ENCODE data around the gene SNRNP200. TPM values are rescaled to one million over a fixed set of nuclear protein-coding genes. Genes with fewer than 3 reads are reported as not detected.

SNRNP200 gene
- total and polyA plus RNA-seq, 9 donors, result 71.1 to 149 (median 124) TPM

DNA sequence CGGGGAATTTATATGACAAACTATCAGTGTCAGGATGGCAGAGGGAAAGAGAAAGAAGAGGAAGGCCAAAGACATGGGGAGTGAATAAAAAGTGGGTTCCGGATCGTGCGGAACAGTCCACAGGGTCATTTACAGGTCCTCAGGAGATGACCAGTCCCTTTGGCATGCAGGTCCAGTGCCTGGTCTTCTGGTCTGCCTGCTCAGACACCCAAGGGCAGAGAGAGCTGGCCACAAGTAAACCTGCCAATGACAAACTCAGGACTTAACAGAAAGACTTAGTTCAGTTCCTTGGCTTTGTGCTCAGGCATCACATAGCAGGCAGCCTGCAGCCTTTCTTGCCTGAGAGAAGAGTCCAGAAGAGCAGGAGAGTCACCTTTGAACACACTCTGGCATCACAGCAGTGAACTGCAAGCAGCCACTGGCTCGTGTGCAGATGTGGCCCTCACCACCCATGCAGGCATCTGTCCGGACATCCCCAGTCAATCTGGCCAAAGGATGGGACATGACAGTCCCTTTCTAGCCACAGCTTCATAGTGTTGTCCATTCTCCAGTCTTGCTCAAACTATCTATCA, 53.5 kb downstream of the SNRNP200 start:
- Histone ChIP-seq H3K27me3 (no peaks in the 10 kb centered on the region), H3K9me3 (no peaks in the 10 kb centered on the region), H3K4me1 (ENCODE audit: insufficient read depth) (peaks cover 7% of the 10 kb centered on the region), H3K27ac (no peak overlapping the region), H3K36me3 (no peaks in the 10 kb centered on the region), H3K4me3 (no peak overlapping the region)
- TF ChIP-seq, protein P1, sequence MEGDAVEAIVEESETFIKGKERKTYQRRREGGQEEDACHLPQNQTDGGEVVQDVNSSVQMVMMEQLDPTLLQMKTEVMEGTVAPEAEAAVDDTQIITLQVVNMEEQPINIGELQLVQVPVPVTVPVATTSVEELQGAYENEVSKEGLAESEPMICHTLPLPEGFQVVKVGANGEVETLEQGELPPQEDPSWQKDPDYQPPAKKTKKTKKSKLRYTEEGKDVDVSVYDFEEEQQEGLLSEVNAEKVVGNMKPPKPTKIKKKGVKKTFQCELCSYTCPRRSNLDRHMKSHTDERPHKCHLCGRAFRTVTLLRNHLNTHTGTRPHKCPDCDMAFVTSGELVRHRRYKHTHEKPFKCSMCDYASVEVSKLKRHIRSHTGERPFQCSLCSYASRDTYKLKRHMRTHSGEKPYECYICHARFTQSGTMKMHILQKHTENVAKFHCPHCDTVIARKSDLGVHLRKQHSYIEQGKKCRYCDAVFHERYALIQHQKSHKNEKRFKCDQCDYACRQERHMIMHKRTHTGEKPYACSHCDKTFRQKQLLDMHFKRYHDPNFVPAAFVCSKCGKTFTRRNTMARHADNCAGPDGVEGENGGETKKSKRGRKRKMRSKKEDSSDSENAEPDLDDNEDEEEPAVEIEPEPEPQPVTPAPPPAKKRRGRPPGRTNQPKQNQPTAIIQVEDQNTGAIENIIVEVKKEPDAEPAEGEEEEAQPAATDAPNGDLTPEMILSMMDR (IDR thresholded peaks at IDR 0.05), result no peak
- TF ChIP-seq EP300 (IDR thresholded peaks at IDR 0.05), result no peak
- no peak for TF ChIP-seq POLR2A (IDR thresholded peaks at IDR 0.05)
- DNase-seq, result peak in 2 of 5 donors; percentile 40 to 44
- intact Hi-C loops (cut with DNase I), result no loop called here
- 56 to 64% (median 59%) methylated on average over 6 of the region's 6 CpGs for WGBS, 3 donors

DNA sequence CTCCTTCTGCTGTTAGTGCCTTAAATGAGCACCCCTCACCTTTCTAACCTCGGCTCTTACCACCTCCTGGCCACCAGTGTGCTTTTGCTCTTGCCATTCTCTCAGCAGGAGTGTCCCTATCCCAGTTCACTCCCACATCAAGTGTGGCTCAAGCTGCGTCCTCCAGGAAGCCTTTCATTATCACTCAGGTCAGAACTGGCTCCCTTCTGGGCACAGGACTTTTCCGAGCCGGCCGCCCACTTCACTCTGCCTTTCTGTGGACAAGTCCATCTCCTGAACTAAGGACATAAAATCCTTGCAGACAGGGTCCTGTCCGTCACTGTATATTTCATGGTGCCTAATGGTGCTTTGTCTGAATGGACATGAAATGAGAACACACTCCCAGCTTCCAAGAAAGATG, 55.2 kb downstream of the SNRNP200 start:
- WGBS, 3 donors, result 77 to 84% (median 83%) methylated on average over 6 of the region's 6 CpGs
- no peak for TF ChIP-seq EP300 (IDR thresholded peaks at IDR 0.05)
- TF ChIP-seq POLR2A (IDR thresholded peaks at IDR 0.05), result no peak
- TF ChIP-seq, protein P1 (IDR thresholded peaks at IDR 0.05), result no peak
- H3K27ac ChIP-seq, result no peak overlapping the region
- H3K4me3 ChIP-seq, result no peak overlapping the region
- intact Hi-C loops (cut with DNase I), result no loop called here
- no peaks in the 10 kb centered on the region for H3K9me3 ChIP-seq
- H3K36me3 ChIP-seq, result no peaks in the 10 kb centered on the region
- DNase-seq, result no peak
- H3K27me3 ChIP-seq, result no peaks in the 10 kb centered on the region
- peaks cover 7% of the 10 kb centered on the region for H3K4me1 ChIP-seq (ENCODE audit: insufficient read depth)

DNA sequence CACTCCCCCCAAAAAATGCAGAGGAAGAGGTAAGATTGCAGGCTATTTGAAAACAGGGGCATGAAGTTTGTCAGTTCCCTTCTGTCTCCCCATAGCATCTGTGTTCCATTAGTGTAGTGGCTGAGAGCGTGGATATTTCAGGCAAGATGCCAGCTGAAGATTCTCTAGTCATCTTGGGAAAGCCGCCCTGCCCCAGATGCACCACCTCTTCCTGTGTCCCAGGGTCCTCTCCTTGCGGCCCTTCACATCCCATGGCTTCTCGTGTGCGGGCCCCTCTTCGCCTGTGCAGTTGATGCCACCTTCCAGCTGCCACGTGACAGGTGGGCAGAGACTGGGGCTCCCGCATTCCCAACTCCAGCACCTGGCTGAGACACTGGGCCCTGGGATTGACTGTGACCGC, 55.7 kb downstream of the SNRNP200 start:
- no peak overlapping the region for H3K4me3 ChIP-seq
- intact Hi-C loops (cut with DNase I), result no loop called here
- no peaks in the 10 kb centered on the region for H3K36me3 ChIP-seq
- no peaks in the 10 kb centered on the region for H3K9me3 ChIP-seq
- H3K27ac ChIP-seq, result no peak overlapping the region
- TF ChIP-seq POLR2A (IDR thresholded peaks at IDR 0.05) (no peak), EP300 (IDR thresholded peaks at IDR 0.05) (no peak)
- TF ChIP-seq, protein P1 (IDR thresholded peaks at IDR 0.05), result no peak
- WGBS, 3 donors, result 61 to 74% (median 71%) methylated on average over 9 of the region's 9 CpGs
- DNase-seq, result peak in 1 of 5 donors; percentile 27
- no peaks in the 10 kb centered on the region for H3K27me3 ChIP-seq
- peaks cover 7% of the 10 kb centered on the region for H3K4me1 ChIP-seq (ENCODE audit: insufficient read depth)

DNA sequence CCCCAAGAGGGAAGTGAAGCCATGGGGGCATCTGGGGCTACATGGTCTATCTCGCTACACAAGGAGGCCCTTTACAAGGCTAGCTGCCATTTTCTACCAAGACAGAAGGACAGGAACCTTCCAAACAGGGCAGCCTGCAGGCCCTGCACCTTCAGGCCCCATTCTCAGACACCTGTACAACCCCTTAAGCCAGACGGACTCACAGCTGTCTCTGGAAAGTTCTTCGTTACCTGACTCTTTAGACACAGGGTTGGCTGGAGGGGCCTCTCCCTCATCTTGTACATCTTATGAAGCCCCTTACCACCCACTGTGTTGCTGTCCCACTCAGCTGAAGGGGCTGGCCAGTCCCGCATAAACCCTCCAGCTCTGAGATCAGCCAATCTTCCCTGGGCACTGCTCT, 56.7 kb downstream of the SNRNP200 start:
- H3K4me3 ChIP-seq, result no peak overlapping the region
- no peak overlapping the region for H3K27ac ChIP-seq
- peaks cover 7% of the 10 kb centered on the region for H3K4me1 ChIP-seq (ENCODE audit: insufficient read depth)
- H3K9me3 ChIP-seq, result no peaks in the 10 kb centered on the region
- TF ChIP-seq POLR2A (IDR thresholded peaks at IDR 0.05), result no peak
- TF ChIP-seq EP300 (IDR thresholded peaks at IDR 0.05), result no peak
- intact Hi-C loops (cut with DNase I), result no loop called here
- no peak for DNase-seq
- no peaks in the 10 kb centered on the region for H3K27me3 ChIP-seq
- 90 to 94% (median 93%) methylated on average over 4 of the region's 4 CpGs for WGBS, 3 donors
- no peaks in the 10 kb centered on the region for H3K36me3 ChIP-seq

DNA sequence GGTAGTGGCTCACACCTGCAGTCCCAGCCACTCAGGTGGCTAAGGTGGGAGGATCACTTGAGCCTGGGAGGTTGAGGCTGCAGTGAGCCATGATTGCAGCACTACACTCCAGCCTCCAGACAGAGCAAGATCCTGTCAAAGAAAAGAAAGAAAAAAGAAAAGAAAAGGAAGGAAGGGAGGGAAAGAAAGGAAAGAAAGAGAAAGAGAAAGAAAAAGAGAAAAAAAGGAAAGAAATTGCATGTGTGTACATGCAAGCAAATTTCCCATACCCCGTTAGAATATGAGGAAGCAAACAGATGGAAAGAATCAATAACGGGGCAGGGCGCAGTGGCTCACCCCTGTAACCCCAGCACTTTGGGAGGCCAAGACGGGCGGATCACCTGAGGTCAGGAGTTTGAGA, 57.5 kb downstream of the SNRNP200 start:
- TF ChIP-seq, protein P1 (IDR thresholded peaks at IDR 0.05), result no peak
- intact Hi-C loops (cut with DNase I), result no loop called here
- H3K27me3 ChIP-seq, result no peaks in the 10 kb centered on the region
- no peaks in the 10 kb centered on the region for H3K36me3 ChIP-seq
- H3K4me3 ChIP-seq, result no peak overlapping the region
- 82 to 88% (median 84%) methylated on average over 5 of the region's 5 CpGs for WGBS, 3 donors
- no peak overlapping the region for H3K27ac ChIP-seq
- no peaks in the 10 kb centered on the region for H3K9me3 ChIP-seq
- no peak for DNase-seq
- H3K4me1 ChIP-seq (ENCODE audit: insufficient read depth), result peaks cover 7% of the 10 kb centered on the region
